Measurements from ENCODE around the gene MT1HL1. TPM values are rescaled to one million over a fixed set of nuclear protein-coding genes. Genes with fewer than 3 reads are reported as not detected.
A peak's percentile ranks its signal among the peaks of the same experiment; 100 is the strongest.

Gene MT1HL1
- total RNA-seq, 1 experiment from 2014 or later, result not detected

GRCh38 chr1:237041461-237041794 is 37.2 kb upstream of the MT1HL1 start:
- no peak overlapping the region for H3K27ac ChIP-seq (ENCODE audit: low read depth, low read length, poor library complexity, severe bottlenecking)
- H3K9me3 ChIP-seq (ENCODE audit: low read depth, low read length, poor library complexity, severe bottlenecking), result no peaks in the 10 kb centered on the region
- peak overlapping the region; percentile 21 for H3K4me3 ChIP-seq (ENCODE audit: low read depth, low read length, poor library complexity, severe bottlenecking)
- intact Hi-C loops (cut with micrococcal nuclease; ENCODE audit: unreplicated experiment), result loop anchor here (10.0 kb wide), 2 partner anchors 343 to 513 kb away; no protein-coding TSS in a partner anchor
- no peak for DNase-seq (ENCODE audit: low spot score)
- POLR2A ChIA-PET (ENCODE audit: low non-redundant PET), result no interaction called here
- no peaks in the 10 kb centered on the region for H3K36me3 ChIP-seq (ENCODE audit: insufficient read depth, low read length, poor library complexity, severe bottlenecking)
- no peak for TF ChIP-seq CTCF (conservative IDR thresholded peaks at IDR 0.05; ENCODE audit: low read depth, low read length)
- TF ChIP-seq EZH2 (IDR thresholded peaks at IDR 0.05; ENCODE audit: borderline replicate concordance, low read depth, low read length, poor library complexity, severe bottlenecking), result no peak
- no peaks in the 10 kb centered on the region for H3K4me1 ChIP-seq (ENCODE audit: insufficient read depth, low read length, poor library complexity, severe bottlenecking)
- BruUV-seq (replicated peaks), result no TSS peak
- CTCF ChIA-PET, result interaction anchor here (0.6 to 1.1 kb wide), 2 partner anchors 12 to 345 kb away, joined by 3 read pairs; no protein-coding TSS in a partner anchor
- H3K27me3 ChIP-seq (replicated peaks; ENCODE audit: insufficient read depth, low read depth, low read length, poor library complexity), result peaks cover 4% of the 10 kb centered on the region

GRCh38 chr1:237040823-237041222 is 36.6 kb upstream of the MT1HL1 start:
- peaks cover 4% of the 10 kb centered on the region for H3K27me3 ChIP-seq (replicated peaks; ENCODE audit: insufficient read depth, low read depth, low read length, poor library complexity)
- H3K4me1 ChIP-seq (ENCODE audit: insufficient read depth, low read length, poor library complexity, severe bottlenecking), result no peaks in the 10 kb centered on the region
- POLR2A ChIA-PET (ENCODE audit: low non-redundant PET), result no interaction called here
- no peak overlapping the region for H3K27ac ChIP-seq (ENCODE audit: low read depth, low read length, poor library complexity, severe bottlenecking)
- no peak overlapping the region for H3K4me3 ChIP-seq (ENCODE audit: low read depth, low read length, poor library complexity, severe bottlenecking)
- CTCF ChIA-PET, result no interaction called here
- H3K9me3 ChIP-seq (ENCODE audit: low read depth, low read length, poor library complexity, severe bottlenecking), result no peaks in the 10 kb centered on the region
- DNase-seq (ENCODE audit: low spot score), result no peak
- TF ChIP-seq CTCF (conservative IDR thresholded peaks at IDR 0.05; ENCODE audit: low read depth, low read length) (no peak), EZH2 (IDR thresholded peaks at IDR 0.05; ENCODE audit: borderline replicate concordance, low read depth, low read length, poor library complexity, severe bottlenecking) (no peak)
- intact Hi-C loops (cut with micrococcal nuclease; ENCODE audit: unreplicated experiment), result loop anchor here (10.0 kb wide), 2 partner anchors 344 to 514 kb away; no protein-coding TSS in a partner anchor
- no peaks in the 10 kb centered on the region for H3K36me3 ChIP-seq (ENCODE audit: insufficient read depth, low read length, poor library complexity, severe bottlenecking)
- BruUV-seq (replicated peaks), result no TSS peak

GRCh38 chr1:237038211-237038610 is 34.0 kb upstream of the MT1HL1 start:
- Histone ChIP-seq H3K27ac (ENCODE audit: low read depth, low read length, poor library complexity, severe bottlenecking) (no peak overlapping the region), H3K4me3 (ENCODE audit: low read depth, low read length, poor library complexity, severe bottlenecking) (no peak overlapping the region), H3K9me3 (ENCODE audit: low read depth, low read length, poor library complexity, severe bottlenecking) (no peaks in the 10 kb centered on the region), H3K36me3 (ENCODE audit: insufficient read depth, low read length, poor library complexity, severe bottlenecking) (no peaks in the 10 kb centered on the region), H3K27me3 (replicated peaks; ENCODE audit: insufficient read depth, low read depth, low read length, poor library complexity) (no peaks in the 10 kb centered on the region), H3K4me1 (ENCODE audit: insufficient read depth, low read length, poor library complexity, severe bottlenecking) (no peaks in the 10 kb centered on the region)
- no TSS peak for BruUV-seq (replicated peaks)
- CTCF ChIA-PET, result no interaction called here
- intact Hi-C loops (cut with micrococcal nuclease; ENCODE audit: unreplicated experiment), result no loop called here
- no peak for DNase-seq (ENCODE audit: low spot score)
- POLR2A ChIA-PET (ENCODE audit: low non-redundant PET), result no interaction called here
- no peak for TF ChIP-seq EZH2 (IDR thresholded peaks at IDR 0.05; ENCODE audit: borderline replicate concordance, low read depth, low read length, poor library complexity, severe bottlenecking)
- no peak for TF ChIP-seq CTCF (conservative IDR thresholded peaks at IDR 0.05; ENCODE audit: low read depth, low read length)
